A673 (cell line): Measurements from ENCODE around the gene CASZ1. TPM values are rescaled to one million over a fixed set of nuclear protein-coding genes. Genes with fewer than 3 reads are reported as not detected.

Source experiments
- BruUV-seq: library from RNA; stranded (reverse); fragments of 400-500 nt; replicated peaks from 2 replicates; lab custom pipeline; 2021; lab: Mats Ljungman, UMichigan
- CTCF ChIA-PET: fragments of 300-600 bp; sonication (Branson Sonifier 250); formaldehyde crosslinking; loops from one replicate; lab custom pipeline; 2022; ENCODE audit warnings: antibody characterized with exemption; lab: Charles Lee
- POLR2A ChIA-PET: fragments of 300-600 bp; sonication (Branson Sonifier 250); formaldehyde crosslinking; loops from one replicate; lab custom pipeline; 2022; ENCODE audit warnings: antibody characterized with exemption; ENCODE audit not compliant: low non-redundant PET; lab: Charles Lee
- DNase-seq: peaks from one replicate; pipeline ENCODE4 v3.0.0-alpha.2; 2015; ENCODE audit warnings: low spot score
- H3K27ac ChIP-seq: fragments of 200-600 bp; sonication (generic); 2 replicates; pipeline ENCODE4 v1.5.1; 2016; ENCODE audit warnings: mixed run types, low read depth, mild to moderate bottlenecking, mixed read lengths, antibody characterized with exemption, low read length; ENCODE audit not compliant: poor library complexity, severe bottlenecking
- H3K27me3 ChIP-seq: fragments of 200-600 bp; sonication (generic); replicated peaks from 2 replicates; pipeline ENCODE4 v1.6.1; 2017; ENCODE audit warnings: mixed run types, low read depth, mild to moderate bottlenecking, mixed read lengths, antibody characterized with exemption, low read length; ENCODE audit not compliant: insufficient read depth, poor library complexity
- H3K36me3 ChIP-seq: fragments of 200-600 bp; sonication (generic); 2 replicates; pipeline ENCODE4 v1.6.1; 2016; ENCODE audit warnings: mixed run types, mild to moderate bottlenecking, mixed read lengths, antibody characterized with exemption, low read length; ENCODE audit not compliant: insufficient read depth, poor library complexity, severe bottlenecking
- H3K4me1 ChIP-seq: fragments of 200-600 bp; sonication (generic); 2 replicates; pipeline ENCODE4 v1.6.1; 2017; ENCODE audit warnings: mixed run types, mild to moderate bottlenecking, mixed read lengths, antibody characterized with exemption, low read length; ENCODE audit not compliant: insufficient read depth, poor library complexity, severe bottlenecking
- H3K4me3 ChIP-seq: fragments of 200-600 bp; sonication (generic); 2 replicates; pipeline ENCODE4 v1.5.1; 2016; ENCODE audit warnings: low read depth, mixed run types, mild to moderate bottlenecking, mixed read lengths, low read length; ENCODE audit not compliant: poor library complexity, severe bottlenecking
- H3K9me3 ChIP-seq: fragments of 200-600 bp; sonication (generic); 2 replicates; pipeline ENCODE4 v1.6.1; 2016; ENCODE audit warnings: mixed run types, low read depth, mild to moderate bottlenecking, mixed read lengths, antibody characterized with exemption, low read length; ENCODE audit not compliant: poor library complexity, severe bottlenecking
- EZH2 ChIP-seq: fragments of 200-600 bp; sonication (generic); IDR thresholded peaks from 2 replicates; pipeline ENCODE4 v1.6.1; 2017; ENCODE audit warnings: borderline replicate concordance, low read depth, mild to moderate bottlenecking, mixed read lengths, antibody characterized with exemption, low read length; ENCODE audit not compliant: poor library complexity, severe bottlenecking
- intact Hi-C: fragments of 100-400 bp; cut with micrococcal nuclease; formaldehyde crosslinking; loops from one replicate; pipeline ENCODE4 v1.10.0; 2022; ENCODE audit not compliant: unreplicated experiment
- total RNA-seq: library from RNA; stranded (reverse); gene quantifications from 2 replicates; pipeline ENCODE4 v1.2.3, GENCODE V29; 2021
- TF ChIP-seq, protein P1 (sequence below): fragments of 300-800, 200-600 bp; sonication (generic); conservative IDR thresholded peaks from 2 replicates; pipeline ENCODE4 v1.5.1; 2017; ENCODE audit warnings: low read depth, mild to moderate bottlenecking, antibody characterized with exemption, low read length, moderate library complexity, mixed read lengths

Gene CASZ1
- total RNA-seq, 1 experiment from 2014 or later: 1.9 TPM

DNA sequence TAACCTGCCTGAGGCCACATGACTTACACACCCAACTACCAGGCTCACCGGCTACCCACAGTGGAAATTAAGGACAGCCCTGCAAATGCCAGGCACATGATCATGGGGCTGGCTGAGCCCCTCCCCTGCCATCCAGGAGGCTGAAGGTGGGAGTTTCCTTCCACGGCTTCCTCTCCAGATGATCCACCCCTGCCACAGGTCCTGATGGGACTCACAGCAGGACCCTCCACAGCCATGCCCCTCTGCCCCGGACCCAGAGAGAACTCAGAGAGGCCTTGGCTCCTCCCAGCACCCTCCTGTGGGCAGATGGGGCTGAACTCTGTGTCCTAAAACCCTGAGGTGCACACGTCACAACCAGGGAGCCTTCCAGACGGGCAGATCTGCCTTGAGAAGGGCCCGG lies 29.1 kb upstream of the CASZ1 start:
- no peak for TF ChIP-seq EZH2
- TF ChIP-seq, protein P1, sequence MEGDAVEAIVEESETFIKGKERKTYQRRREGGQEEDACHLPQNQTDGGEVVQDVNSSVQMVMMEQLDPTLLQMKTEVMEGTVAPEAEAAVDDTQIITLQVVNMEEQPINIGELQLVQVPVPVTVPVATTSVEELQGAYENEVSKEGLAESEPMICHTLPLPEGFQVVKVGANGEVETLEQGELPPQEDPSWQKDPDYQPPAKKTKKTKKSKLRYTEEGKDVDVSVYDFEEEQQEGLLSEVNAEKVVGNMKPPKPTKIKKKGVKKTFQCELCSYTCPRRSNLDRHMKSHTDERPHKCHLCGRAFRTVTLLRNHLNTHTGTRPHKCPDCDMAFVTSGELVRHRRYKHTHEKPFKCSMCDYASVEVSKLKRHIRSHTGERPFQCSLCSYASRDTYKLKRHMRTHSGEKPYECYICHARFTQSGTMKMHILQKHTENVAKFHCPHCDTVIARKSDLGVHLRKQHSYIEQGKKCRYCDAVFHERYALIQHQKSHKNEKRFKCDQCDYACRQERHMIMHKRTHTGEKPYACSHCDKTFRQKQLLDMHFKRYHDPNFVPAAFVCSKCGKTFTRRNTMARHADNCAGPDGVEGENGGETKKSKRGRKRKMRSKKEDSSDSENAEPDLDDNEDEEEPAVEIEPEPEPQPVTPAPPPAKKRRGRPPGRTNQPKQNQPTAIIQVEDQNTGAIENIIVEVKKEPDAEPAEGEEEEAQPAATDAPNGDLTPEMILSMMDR: no peak
- DNase-seq: no peak
- Histone ChIP-seq H3K36me3 (no peaks in the 10 kb centered on the region), H3K9me3 (no peaks in the 10 kb centered on the region), H3K4me1 (no peaks in the 10 kb centered on the region), H3K27me3 (no peaks in the 10 kb centered on the region), H3K27ac (no peak overlapping the region), H3K4me3 (no peak overlapping the region)
- intact Hi-C loops: no loop called here
- CTCF ChIA-PET: no interaction called here
- no TSS peak for BruUV-seq
- POLR2A ChIA-PET: no interaction called here

- no peaks in the 10 kb centered on the region for H3K36me3 ChIP-seq
- H3K9me3 ChIP-seq: no peaks in the 10 kb centered on the region
- intact Hi-C loops: no loop called here
- ChIA-PET CTCF (no interaction called here), POLR2A (no interaction called here)
- no peaks in the 10 kb centered on the region for H3K4me1 ChIP-seq
- H3K27me3 ChIP-seq: no peaks in the 10 kb centered on the region
- no peak overlapping the region for H3K4me3 ChIP-seq
- no peak overlapping the region for H3K27ac ChIP-seq
- no TSS peak for BruUV-seq
- peak; percentile 27 for DNase-seq
- no peak for TF ChIP-seq EZH2
- TF ChIP-seq, protein P1: no peak
Measured at GRCh38 chr1:10824821-10825540, 28.5 kb upstream of the CASZ1 start.

DNA sequence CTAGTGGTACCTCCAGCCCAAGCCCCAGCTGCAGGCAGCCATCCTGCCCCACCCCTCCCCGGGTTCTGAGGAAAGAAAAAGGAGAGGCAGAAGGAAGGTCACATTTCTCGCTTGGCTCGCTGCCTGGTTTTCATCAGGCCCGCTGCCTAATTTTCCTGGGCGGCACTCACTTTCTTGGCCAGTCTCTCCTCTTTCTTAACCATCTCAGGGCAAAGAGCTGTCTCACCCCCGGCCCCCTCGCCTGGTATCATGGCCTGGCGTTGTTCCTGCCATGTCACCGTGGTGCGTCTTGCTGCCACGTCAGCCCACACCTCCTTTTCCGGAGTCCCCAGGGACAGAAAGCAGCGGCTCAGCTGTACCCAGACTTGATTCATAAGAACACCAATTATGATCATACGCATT lies 26.6 kb upstream of the CASZ1 start:
- CTCF ChIA-PET: no interaction called here
- Histone ChIP-seq H3K9me3 (no peaks in the 10 kb centered on the region), H3K4me3 (no peak overlapping the region), H3K4me1 (no peaks in the 10 kb centered on the region), H3K27me3 (no peaks in the 10 kb centered on the region), H3K27ac (no peak overlapping the region), H3K36me3 (no peaks in the 10 kb centered on the region)
- TF ChIP-seq, protein P1: no peak
- TF ChIP-seq EZH2: no peak
- intact Hi-C loops: no loop called here
- BruUV-seq: no TSS peak
- POLR2A ChIA-PET: no interaction called here
- DNase-seq: no peak
